Tibial nerve (tissue), 3 donors: ENCODE results near the gene UTRN.

ENCODE experiments used
- CTCF ChIP-seq, 5 experiments: fragments of 200-600 bp in 3 of 5; fragments of 450-650 bp in 2 of 5; sonication (generic) in 3 of 5; IDR thresholded peaks; one replicate each; pipeline ENCODE4 v1.5.1; 2016 to 2019; ENCODE audit warnings: antibody characterized with exemption in 5 of 5, mild to moderate bottlenecking in 3 of 5, moderate library complexity in 2 of 5
- POLR2A ChIP-seq, 2 donors: fragments of 450-650 bp; IDR thresholded peaks; one replicate each; pipeline ENCODE4 v1.6.1; 2017; ENCODE audit warnings: antibody characterized with exemption in 2 of 2, mild to moderate bottlenecking in 2 of 2, moderate library complexity in 2 of 2

- no peak for TF ChIP-seq POLR2A (IDR thresholded peaks at IDR 0.05)
- no peak for TF ChIP-seq CTCF (IDR thresholded peaks at IDR 0.05)
Observed at GRCh38 chr6:144334150-144334708, 49.1 kb downstream of the UTRN start.
